C4-2B (cell line): ENCODE data around the gene KLHL10.

Experiments
- H3K27ac ChIP-seq: fragments of 450-650 bp; 2 replicates; pipeline ENCODE4 v1.5.1; 2017
- ZFX ChIP-seq: fragments of 450-650 bp; IDR thresholded peaks from 2 replicates; pipeline ENCODE4 v1.6.1; 2017
- TF ChIP-seq, protein P1 (sequence below): fragments of 450-650 bp; conservative IDR thresholded peaks from 2 replicates; pipeline ENCODE4 v1.5.1; 2017; ENCODE audit warnings: mild to moderate bottlenecking

Gene KLHL10

DNA sequence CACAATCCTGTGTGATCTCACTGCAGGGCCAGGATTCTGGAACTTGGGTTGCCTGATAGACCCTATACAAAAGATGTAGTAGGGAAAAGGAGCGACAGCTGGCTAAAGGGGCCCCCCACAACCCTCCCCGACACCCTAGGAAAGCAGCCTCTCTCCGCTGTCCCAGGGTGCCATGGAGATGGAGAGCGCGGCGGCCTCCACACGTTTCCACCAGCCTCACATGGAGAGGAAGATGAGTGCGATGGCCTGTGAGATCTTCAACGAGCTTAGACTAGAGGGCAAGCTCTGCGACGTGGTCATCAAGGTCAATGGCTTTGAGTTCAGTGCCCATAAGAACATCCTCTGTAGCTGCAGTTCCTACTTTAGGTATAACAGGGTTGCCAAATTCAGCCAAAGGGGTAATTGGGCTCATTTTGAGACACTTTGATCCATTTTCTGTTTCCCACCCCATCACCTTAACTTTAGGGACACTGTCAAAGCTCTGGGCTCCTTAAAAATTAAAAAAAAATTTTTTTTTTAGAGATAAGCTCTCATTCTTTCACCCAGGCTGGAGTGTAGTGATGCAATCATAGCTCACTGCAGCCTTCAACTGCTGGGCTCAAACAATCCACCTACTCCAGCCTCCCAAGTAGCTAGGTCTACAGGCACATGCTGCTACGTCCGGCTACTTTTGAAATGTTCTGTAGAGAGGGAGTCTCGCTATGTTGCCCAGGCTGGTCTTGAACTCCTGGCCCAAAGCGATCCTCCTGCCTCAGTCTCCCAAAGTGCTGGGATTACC is at the start of gene KLHL10:
KLHL10 (plus strand) TSS at position 65 of the 778 bp plus-strand sequence; CDS start at position 173, 108 bp downstream.
- TF ChIP-seq ZFX: no peak
- TF ChIP-seq, protein P1, sequence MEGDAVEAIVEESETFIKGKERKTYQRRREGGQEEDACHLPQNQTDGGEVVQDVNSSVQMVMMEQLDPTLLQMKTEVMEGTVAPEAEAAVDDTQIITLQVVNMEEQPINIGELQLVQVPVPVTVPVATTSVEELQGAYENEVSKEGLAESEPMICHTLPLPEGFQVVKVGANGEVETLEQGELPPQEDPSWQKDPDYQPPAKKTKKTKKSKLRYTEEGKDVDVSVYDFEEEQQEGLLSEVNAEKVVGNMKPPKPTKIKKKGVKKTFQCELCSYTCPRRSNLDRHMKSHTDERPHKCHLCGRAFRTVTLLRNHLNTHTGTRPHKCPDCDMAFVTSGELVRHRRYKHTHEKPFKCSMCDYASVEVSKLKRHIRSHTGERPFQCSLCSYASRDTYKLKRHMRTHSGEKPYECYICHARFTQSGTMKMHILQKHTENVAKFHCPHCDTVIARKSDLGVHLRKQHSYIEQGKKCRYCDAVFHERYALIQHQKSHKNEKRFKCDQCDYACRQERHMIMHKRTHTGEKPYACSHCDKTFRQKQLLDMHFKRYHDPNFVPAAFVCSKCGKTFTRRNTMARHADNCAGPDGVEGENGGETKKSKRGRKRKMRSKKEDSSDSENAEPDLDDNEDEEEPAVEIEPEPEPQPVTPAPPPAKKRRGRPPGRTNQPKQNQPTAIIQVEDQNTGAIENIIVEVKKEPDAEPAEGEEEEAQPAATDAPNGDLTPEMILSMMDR: no peak
- peak within 1 kb of the TSS; percentile 91 for H3K27ac ChIP-seq

DNA sequence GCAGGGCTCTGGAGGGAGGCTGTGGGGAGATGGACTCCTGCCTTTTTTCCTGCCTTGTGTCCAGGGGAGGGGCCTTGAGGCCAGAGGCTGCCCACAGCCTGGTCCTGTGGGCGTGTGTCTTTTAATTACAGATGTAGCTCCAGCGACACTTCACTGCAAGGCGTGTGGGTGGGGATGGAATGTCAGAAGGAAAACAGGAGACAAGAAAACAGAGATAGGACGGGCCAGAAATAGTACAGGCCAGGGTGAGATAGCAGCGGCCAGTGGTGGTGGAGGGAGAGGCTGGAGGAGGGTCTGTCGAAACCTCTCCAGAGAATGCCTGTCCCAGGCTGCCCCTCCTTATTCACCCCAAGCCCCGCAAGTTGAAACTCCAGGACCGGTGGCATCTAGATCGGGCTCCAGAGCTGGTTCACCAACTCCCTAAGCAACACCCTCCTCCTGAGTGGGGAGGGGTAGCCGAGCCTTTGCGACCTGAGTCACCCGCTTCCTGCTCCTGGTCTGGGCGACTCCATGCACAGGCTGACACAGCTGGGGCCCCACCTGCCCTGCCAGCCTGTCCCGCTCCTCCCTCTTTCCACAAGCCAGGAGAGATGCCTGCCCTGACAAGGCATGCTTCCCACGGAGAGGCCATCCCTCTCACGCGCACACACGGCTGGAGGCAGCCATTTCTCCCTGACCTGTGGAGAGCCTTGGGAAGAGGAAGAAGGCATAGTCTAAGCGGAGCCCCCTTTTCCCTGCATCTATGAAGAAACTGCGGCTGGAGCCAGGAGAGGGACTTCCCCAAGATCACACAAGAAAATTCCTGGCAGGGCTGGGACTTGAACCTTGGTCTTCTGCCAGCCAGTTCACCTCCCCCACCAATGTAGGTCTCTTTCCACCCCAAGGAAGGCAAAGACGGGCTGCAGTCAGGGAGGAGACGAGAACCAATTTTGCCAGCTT is 44.5 kb upstream of the KLHL10 start:
- H3K27ac ChIP-seq: no peak overlapping the region
- TF ChIP-seq, protein P1: no peak
- no peak for TF ChIP-seq ZFX

DNA sequence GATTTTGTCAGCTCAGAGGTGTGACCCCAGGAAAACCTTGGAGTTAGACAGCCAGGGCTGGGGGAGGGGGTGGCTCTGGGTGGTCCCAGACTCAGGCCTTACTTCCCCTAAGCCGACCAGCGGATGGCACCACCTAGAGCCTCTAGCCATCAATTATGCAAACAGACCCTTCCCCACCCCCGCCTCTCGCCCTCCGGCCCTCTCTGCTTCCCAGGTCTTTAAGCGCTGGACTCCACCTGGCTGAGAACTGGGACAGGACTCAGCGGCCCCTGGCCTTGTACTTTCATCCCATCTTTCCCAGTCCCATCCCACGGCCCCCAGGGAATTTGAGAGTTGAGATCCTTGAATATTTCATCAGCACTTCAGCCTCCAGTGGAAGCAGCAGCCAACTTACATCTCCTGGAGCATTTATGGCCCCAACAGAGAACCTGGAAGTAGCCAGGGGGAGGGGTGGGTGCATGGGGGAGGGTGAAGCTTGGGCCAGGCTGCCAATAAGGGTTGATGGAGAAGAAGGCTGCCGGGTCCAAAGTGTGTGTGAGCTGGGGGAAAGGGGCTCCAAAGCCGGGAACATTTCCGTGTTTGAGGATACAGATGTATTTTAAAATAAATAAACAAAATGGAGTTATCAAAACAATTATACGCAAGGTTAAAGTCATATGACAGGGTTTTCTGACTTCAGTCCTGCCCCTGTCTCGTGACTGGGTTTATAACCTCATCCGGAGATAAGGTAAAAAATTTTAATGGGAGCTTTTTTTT is 43.7 kb upstream of the KLHL10 start:
- TF ChIP-seq ZFX: no peak
- TF ChIP-seq, protein P1: no peak
- H3K27ac ChIP-seq: no peak overlapping the region

DNA sequence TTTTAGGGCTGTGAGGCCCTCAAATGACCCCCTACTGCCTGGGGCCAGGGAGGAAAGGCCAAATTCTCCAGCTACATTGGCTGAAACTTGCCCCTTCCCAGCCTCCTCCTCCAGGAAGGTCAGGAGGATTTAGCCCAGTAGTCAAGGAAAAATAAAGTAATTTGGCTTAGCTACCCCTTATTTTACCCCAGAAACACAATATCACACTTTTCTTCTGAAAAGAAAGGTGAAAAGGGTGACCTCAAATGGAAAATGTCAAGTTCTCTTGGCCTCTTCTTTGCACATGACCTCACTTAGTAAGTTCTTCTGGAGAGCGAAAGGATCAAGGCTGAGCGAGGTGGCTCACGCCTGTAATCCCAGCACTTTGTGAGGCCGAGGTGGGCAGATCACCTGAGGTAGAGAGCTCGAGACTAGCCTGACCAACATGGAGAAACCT is 43.1 kb upstream of the KLHL10 start:
- H3K27ac ChIP-seq: no peak overlapping the region

DNA sequence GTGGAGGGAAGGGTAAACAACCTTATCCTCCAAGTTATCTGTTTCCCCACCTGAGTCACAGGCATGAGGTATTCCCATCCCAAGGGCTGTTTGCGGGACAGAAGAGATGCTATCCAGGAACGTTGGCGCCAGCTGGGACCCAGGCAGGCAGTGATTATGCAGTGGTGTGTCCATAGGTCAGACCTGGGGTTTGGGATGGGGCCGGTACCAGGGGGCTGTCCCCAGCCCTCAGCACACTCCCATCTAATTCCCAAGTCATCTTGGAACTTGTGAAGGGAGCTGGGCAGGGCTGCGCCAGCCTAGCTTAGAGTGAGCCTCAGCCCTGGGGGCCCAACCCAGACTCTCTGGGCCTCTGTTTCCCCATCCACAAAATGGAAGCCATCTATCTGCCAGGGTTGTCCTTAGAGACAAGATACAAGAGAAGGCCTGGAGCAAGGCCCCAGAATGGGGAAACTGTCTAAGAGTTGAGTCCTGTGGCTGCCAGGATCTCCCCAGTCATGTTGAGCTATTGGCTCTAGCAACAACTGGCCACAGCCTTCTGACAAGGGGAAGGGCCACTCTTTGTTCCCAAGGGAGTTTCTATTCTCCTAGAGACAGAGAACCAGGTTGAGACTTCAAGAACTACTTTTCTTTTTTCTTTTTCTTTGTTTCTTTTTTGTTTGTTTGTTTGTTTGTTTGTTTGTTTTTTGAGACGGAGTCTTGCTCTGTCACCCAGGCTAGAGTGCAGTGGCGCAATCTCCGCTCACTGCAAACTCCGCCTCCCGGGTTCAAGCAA is 41.3 kb upstream of the KLHL10 start:
- TF ChIP-seq, protein P1: no peak
- no peak for TF ChIP-seq ZFX
- H3K27ac ChIP-seq: no peak overlapping the region

More for the DNA sequence above, 43.1 kb upstream of the KLHL10 start:
- TF ChIP-seq, protein P1: no peak
- no peak for TF ChIP-seq ZFX

DNA sequence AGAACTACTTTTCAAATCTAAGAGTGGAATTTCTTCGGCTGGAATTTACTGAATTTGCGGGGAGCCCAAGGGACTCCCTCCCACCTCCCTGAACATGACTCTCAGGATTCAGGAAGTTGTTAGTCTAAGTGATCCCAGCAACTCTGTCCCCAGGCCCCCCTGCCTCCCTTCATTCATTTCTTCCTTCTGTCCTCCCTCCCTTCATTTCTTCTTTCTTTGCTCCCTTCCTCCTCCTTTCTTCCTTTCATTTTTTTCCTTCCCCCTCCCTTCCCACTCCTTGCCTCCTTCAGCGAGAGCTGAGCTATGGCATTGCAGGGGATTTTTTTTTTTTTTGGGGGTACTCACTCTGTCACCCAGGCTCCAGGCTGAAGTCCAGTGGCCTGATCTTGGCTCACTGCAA is 40.2 kb upstream of the KLHL10 start:
- no peak overlapping the region for H3K27ac ChIP-seq
- no peak for TF ChIP-seq ZFX

DNA sequence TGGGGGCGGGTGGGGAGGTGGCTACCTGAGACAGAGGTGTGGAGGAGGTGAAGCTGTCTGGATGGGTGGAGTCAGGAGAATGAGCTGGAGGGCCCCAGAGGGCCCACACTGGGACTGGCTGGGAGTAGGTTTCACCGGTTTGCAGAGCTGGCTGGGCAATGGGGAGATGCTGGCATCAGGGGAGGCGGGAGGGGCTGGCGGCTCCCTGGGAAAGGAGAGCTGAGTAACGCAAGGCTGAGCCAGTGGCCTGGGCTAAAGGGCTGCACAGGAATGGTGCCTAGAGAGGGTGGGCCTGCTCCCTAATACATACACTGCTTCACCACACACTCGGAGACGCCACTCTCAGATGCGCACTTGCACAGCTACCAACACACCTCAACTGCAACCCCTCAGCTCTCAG is 38.3 kb upstream of the KLHL10 start:
- no peak for TF ChIP-seq ZFX
- TF ChIP-seq, protein P1: no peak
- no peak overlapping the region for H3K27ac ChIP-seq
